Measurements from ENCODE around the gene SLC43A1.

DNA sequence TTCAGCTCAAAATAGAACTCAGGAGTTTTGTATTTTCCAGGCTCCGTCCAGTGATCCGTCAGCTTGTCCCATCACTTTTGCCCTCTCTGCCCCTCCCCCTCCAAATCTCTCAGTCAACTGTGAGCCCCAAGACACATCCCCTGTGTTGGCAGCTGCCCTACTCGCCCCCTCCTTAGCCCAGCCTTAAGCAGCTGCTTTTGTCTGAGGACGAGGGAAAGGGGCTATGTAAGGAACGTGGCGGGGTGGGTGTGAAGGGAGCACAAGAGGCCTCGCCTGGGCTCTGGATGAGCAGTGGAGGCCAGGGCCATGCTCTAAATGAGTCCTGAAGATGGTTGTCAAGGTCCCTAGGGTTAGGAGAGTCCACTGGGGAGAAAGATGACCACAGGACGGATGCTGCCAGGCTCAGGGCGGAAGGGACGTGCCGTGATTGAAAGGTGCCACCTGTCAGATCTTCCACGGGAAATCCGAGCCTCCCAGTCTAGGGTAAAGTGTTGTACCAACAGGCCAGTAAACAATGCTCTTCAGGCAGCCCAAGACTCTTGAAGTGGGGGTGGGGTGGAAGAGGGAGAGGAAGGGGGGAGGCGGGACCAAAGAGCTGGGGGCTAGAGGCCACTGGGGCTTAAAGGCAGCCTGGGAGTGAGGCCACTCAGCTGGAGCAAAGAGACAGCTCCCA lies 21.6 kb upstream of the SLC43A1 start, which contains the start of gene SMTNL1:
- TF ChIP-seq, protein P1, sequence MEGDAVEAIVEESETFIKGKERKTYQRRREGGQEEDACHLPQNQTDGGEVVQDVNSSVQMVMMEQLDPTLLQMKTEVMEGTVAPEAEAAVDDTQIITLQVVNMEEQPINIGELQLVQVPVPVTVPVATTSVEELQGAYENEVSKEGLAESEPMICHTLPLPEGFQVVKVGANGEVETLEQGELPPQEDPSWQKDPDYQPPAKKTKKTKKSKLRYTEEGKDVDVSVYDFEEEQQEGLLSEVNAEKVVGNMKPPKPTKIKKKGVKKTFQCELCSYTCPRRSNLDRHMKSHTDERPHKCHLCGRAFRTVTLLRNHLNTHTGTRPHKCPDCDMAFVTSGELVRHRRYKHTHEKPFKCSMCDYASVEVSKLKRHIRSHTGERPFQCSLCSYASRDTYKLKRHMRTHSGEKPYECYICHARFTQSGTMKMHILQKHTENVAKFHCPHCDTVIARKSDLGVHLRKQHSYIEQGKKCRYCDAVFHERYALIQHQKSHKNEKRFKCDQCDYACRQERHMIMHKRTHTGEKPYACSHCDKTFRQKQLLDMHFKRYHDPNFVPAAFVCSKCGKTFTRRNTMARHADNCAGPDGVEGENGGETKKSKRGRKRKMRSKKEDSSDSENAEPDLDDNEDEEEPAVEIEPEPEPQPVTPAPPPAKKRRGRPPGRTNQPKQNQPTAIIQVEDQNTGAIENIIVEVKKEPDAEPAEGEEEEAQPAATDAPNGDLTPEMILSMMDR (IDR thresholded peaks at IDR 0.05), result no peak
- TF ChIP-seq POLR2A (IDR thresholded peaks at IDR 0.05), result no peak

All from thyroid gland (tissue), 4 donors.